ENCODE results near the gene PC. TPM values are rescaled to one million over a fixed set of nuclear protein-coding genes. Genes with fewer than 3 reads are reported as not detected.

Gene PC
- total and polyA plus RNA-seq, 2 donors (not counting 3 experiments of a cell fraction or from before 2014, with no cell fraction given): 5.5 to 17.5 TPM

DNA sequence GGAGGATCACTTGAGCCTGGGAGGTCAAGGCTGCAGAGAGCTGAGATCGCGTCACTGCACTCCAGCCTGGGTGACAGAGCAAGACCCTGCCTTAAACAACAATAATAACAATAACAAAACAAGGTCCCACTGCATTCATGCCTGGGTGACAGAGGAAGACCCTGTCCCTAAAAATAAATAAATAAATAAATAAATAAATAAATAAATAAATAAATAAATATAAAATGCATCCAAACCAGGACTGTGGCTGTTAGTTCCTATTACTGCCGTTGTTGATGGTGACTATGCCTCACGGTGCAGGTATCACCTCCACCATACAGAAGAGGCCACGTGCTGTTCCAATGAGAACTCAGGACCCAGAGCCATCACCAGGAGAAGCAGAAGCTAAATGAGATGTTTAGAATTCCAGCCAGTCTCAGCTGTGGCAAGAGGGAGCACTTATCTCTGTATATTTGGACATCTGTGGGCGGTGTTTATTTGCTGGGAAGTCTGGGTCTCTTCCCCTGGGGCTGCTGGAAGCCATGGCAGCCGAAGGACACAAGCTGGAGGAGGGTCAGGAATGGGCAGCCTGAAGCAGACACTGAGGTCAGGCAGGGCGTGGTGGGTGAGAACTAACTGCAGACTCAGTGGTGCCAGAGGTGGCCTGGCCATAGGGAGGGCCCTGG is 38.6 kb upstream of the PC start:
- Histone ChIP-seq H3K4me1 (ENCODE audit: control insufficient read depth, extremely low read depth, insufficient read depth, low read length) (no peaks in the 10 kb centered on the region), H3K4me3 (replicated peaks in 1 of 3; ENCODE audit: insufficient read depth in 1 of 3, low read depth in 1 of 3, low read length in 3 of 3) (no peak overlapping the region), H3K9ac (replicated peaks; ENCODE audit: extremely low read depth, insufficient read depth, low read length) (no peak overlapping the region), H2AFZ (ENCODE audit: low read depth, low read length) (no peak overlapping the region), H3K36me3 (ENCODE audit: control insufficient read depth in 2 of 2, extremely low read depth in 1 of 2, insufficient read depth in 2 of 2, low read length in 2 of 2) (no peaks in the 10 kb centered on the region), H3K79me2 (ENCODE audit: control insufficient read depth, insufficient read depth, low read length) (no peaks in the 10 kb centered on the region), H3K27ac (ENCODE audit: insufficient read depth, low read depth, low read length) (no peak overlapping the region), H3K9me1 (replicated peaks; ENCODE audit: control insufficient read depth, extremely low read depth, insufficient read depth, low read length) (no peaks in the 10 kb centered on the region), H3K9me3 (replicated peaks; ENCODE audit: control insufficient read depth, insufficient read depth, low read length) (no peaks in the 10 kb centered on the region), H3K27me3 (ENCODE audit: control insufficient read depth in 2 of 2, insufficient read depth in 2 of 2, low read length in 2 of 2) (peaks cover 2% of the 10 kb centered on the region in 2 experiments), H4K20me1 (replicated peaks; ENCODE audit: control insufficient read depth, extremely low read depth, insufficient read depth, low read length) (no peaks in the 10 kb centered on the region), H3K4me2 (ENCODE audit: insufficient read depth, low read length) (no peak overlapping the region)
- POLR2A ChIA-PET: no interaction called here
- intact Hi-C loops (cut with micrococcal nuclease) (no loop called here), dilution Hi-C loops (cut with MboI; ENCODE audit: extremely low pct_ligation_motif_present, low sequenced_read_pairs) (no loop called here)
- TF ChIP-seq EZH2 (IDR thresholded peaks at IDR 0.05; ENCODE audit: borderline replicate concordance, low read depth, low read length, severe bottlenecking) (no peak), FOS (IDR thresholded peaks at IDR 0.05; ENCODE audit: borderline replicate concordance, insufficient read depth, low read length) (no peak), POLR2AphosphoS5 (IDR thresholded peaks at IDR 0.05; ENCODE audit: insufficient read depth, low read depth, low read length) (no peak), GATA2 (IDR thresholded peaks at IDR 0.05; ENCODE audit: insufficient read depth, insufficient read length, low read depth, low read length) (no peak), MYC (IDR thresholded peaks at IDR 0.05; ENCODE audit: low read depth, low read length) (no peak), JUN (IDR thresholded peaks at IDR 0.05; ENCODE audit: borderline replicate concordance, insufficient read depth, insufficient read length, low read depth) (no peak), POLR2A (IDR thresholded peaks at IDR 0.05; ENCODE audit: low read depth, low read length) (no peak)
- TF ChIP-seq, protein P1, sequence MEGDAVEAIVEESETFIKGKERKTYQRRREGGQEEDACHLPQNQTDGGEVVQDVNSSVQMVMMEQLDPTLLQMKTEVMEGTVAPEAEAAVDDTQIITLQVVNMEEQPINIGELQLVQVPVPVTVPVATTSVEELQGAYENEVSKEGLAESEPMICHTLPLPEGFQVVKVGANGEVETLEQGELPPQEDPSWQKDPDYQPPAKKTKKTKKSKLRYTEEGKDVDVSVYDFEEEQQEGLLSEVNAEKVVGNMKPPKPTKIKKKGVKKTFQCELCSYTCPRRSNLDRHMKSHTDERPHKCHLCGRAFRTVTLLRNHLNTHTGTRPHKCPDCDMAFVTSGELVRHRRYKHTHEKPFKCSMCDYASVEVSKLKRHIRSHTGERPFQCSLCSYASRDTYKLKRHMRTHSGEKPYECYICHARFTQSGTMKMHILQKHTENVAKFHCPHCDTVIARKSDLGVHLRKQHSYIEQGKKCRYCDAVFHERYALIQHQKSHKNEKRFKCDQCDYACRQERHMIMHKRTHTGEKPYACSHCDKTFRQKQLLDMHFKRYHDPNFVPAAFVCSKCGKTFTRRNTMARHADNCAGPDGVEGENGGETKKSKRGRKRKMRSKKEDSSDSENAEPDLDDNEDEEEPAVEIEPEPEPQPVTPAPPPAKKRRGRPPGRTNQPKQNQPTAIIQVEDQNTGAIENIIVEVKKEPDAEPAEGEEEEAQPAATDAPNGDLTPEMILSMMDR (IDR thresholded peaks at IDR 0.05; ENCODE audit: extremely low read depth in 1 of 2, insufficient read depth in 1 of 2, low read depth in 1 of 2, low read length in 2 of 2): no peak
- TF ChIP-seq, protein P2, sequence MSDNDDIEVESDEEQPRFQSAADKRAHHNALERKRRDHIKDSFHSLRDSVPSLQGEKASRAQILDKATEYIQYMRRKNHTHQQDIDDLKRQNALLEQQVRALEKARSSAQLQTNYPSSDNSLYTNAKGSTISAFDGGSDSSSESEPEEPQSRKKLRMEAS (IDR thresholded peaks at IDR 0.05; ENCODE audit: insufficient read depth, insufficient read length): no peak
- CTCF ChIA-PET: interaction anchor here (1.4 to 1.8 kb wide), 2 partner anchors 20 to 25 kb away, joined by 3 to 5 read pairs; no protein-coding TSS in a partner anchor
- FAIRE-seq (no peak), DNase-seq (ENCODE audit: low read depth, low spot score) (no peak)
- no TSS peak for BruUV-seq (replicated peaks)

Data from endothelial cell of umbilical vein (primary cell).